ENCODE measurements around the gene C1orf74. TPM values are rescaled to one million over a fixed set of nuclear protein-coding genes. Genes with fewer than 3 reads are reported as not detected.

Gene C1orf74
- total RNA-seq, 1 experiment from 2014 or later = 5.6 TPM

DNA sequence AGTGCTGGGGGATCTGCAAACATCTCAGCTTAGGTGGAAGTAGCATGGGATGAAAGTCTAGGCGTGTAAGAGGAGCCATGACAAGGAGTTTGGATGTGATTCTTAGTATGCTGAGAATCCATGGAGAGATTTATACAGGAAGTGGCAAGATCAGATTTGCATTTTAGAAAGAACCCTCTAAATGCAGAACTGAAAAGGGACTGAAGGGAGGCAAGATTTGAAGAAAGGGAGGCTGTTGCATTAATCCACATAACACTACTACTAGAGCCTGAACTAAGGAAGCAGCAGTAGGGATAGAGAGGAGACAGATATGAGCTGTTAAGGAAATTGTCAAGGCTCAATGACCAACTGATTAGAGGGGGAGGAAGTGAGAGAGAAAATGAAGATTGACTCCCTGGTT lies 9.8 kb downstream of the C1orf74 start:
- Histone ChIP-seq H3K27ac (ENCODE audit: low read depth, low read length) (no peak overlapping the region), H3K9me2 (ENCODE audit: insufficient read depth) (no peaks in the 10 kb centered on the region), H3K4me1 (ENCODE audit: control insufficient read depth in 1 of 2, insufficient read depth in 2 of 2, low read length in 2 of 2) (no peaks in the 10 kb centered on the region), H3K36me3 (ENCODE audit: control insufficient read depth in 1 of 2, insufficient read depth in 2 of 2, low read length in 2 of 2) (no peaks in the 10 kb centered on the region), H3K9me3 (ENCODE audit: control insufficient read depth in 1 of 2, insufficient read depth in 1 of 2, low read depth in 1 of 2, low read length in 2 of 2) (no peaks in the 10 kb centered on the region; a peak in 1 of 4 replicates), H3K4me2 (ENCODE audit: low read length) (no peak overlapping the region), H2AFZ (ENCODE audit: low read depth, low read length, poor library complexity, severe bottlenecking) (no peak overlapping the region), H3K27me3 (ENCODE audit: insufficient read depth, low read length) (no peaks in the 10 kb centered on the region), H4K20me1 (ENCODE audit: insufficient read depth) (no peaks in the 10 kb centered on the region), H3K79me2 (ENCODE audit: insufficient read depth, low read length) (no peaks in the 10 kb centered on the region), H3K9ac (ENCODE audit: low read length) (no peak overlapping the region), H3K4me3 (replicated peaks in 1 of 2; ENCODE audit: low read depth in 1 of 2, low read length in 2 of 2) (no peak overlapping the region)
- ATAC-seq (no peak), DNase-seq (ENCODE audit: low read depth, low spot score) (no peak)
- ChIA-PET CTCF (interaction anchor here (1.5 kb wide), 1 partner anchor 27 kb away, joined by 4 read pairs; no protein-coding TSS in a partner anchor), POLR2A (no interaction called here), RAD21 (ENCODE audit: low non-redundant PET in 1 of 2, low total read pairs in 2 of 2, uncharacterized antibody in 2 of 2, unreplicated experiment in 2 of 2) (no interaction called here)
- BruUV-seq (replicated peaks) = no TSS peak
- TF ChIP-seq EZH2 (IDR thresholded peaks at IDR 0.05) (no peak), CBX3 (IDR thresholded peaks at IDR 0.05; ENCODE audit: low read depth) (no peak), FOSL1 (IDR thresholded peaks at IDR 0.05; ENCODE audit: low read depth) (no peak), POLR2AphosphoS5 (IDR thresholded peaks at IDR 0.05; ENCODE audit: low read depth, low read length) (no peak), TCF7L2 (IDR thresholded peaks at IDR 0.05; ENCODE audit: borderline replicate concordance, extremely low read depth, insufficient read depth, insufficient read length) (no peak)
- TF ChIP-seq, protein P1, sequence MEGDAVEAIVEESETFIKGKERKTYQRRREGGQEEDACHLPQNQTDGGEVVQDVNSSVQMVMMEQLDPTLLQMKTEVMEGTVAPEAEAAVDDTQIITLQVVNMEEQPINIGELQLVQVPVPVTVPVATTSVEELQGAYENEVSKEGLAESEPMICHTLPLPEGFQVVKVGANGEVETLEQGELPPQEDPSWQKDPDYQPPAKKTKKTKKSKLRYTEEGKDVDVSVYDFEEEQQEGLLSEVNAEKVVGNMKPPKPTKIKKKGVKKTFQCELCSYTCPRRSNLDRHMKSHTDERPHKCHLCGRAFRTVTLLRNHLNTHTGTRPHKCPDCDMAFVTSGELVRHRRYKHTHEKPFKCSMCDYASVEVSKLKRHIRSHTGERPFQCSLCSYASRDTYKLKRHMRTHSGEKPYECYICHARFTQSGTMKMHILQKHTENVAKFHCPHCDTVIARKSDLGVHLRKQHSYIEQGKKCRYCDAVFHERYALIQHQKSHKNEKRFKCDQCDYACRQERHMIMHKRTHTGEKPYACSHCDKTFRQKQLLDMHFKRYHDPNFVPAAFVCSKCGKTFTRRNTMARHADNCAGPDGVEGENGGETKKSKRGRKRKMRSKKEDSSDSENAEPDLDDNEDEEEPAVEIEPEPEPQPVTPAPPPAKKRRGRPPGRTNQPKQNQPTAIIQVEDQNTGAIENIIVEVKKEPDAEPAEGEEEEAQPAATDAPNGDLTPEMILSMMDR (IDR thresholded peaks at IDR 0.05 in 2 of 3, conservative IDR thresholded peaks at IDR 0.05 in 1 of 3; ENCODE audit: borderline replicate concordance in 1 of 3, insufficient read depth in 1 of 3, low read depth in 2 of 3, low read length in 2 of 3) = no peak
- TF ChIP-seq, protein P2, sequence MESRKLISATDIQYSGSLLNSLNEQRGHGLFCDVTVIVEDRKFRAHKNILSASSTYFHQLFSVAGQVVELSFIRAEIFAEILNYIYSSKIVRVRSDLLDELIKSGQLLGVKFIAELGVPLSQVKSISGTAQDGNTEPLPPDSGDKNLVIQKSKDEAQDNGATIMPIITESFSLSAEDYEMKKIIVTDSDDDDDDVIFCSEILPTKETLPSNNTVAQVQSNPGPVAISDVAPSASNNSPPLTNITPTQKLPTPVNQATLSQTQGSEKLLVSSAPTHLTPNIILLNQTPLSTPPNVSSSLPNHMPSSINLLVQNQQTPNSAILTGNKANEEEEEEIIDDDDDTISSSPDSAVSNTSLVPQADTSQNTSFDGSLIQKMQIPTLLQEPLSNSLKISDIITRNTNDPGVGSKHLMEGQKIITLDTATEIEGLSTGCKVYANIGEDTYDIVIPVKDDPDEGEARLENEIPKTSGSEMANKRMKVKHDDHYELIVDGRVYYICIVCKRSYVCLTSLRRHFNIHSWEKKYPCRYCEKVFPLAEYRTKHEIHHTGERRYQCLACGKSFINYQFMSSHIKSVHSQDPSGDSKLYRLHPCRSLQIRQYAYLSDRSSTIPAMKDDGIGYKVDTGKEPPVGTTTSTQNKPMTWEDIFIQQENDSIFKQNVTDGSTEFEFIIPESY (IDR thresholded peaks at IDR 0.05; ENCODE audit: extremely low read depth, insufficient replicate concordance, low read length) = no peak
- intact Hi-C loops (cut with micrococcal nuclease) = no loop called here
